HL-60 (cell line): Measurements from ENCODE around the gene VPS13D.

Experiments used
- DNase-seq, 2 experiments: peaks; one replicate each; pipeline ENCODE4 v3.0.0-alpha.2; 2010 to 2020; ENCODE audit warnings: low read depth in 1 of 2, low spot score in 1 of 2
- H3K27ac ChIP-seq: fragments of 250-450 bp; sonication (Bioruptor Pico); replicated peaks from 2 replicates; pipeline ENCODE4 v1.5.1; 2020; ENCODE audit warnings: mild to moderate bottlenecking, moderate library complexity
- H3K27me3 ChIP-seq: fragments of 250-450 bp; sonication (Bioruptor Pico); 2 replicates; pipeline ENCODE4 v1.5.1; 2021; ENCODE audit warnings: mild to moderate bottlenecking, moderate library complexity; ENCODE audit not compliant: insufficient read depth, poor library complexity, severe bottlenecking
- H3K4me3 ChIP-seq: replicated peaks from 2 replicates; pipeline ENCODE4 v1.5.1; 2011; ENCODE audit warnings: mild to moderate bottlenecking, control low read depth, low read length; ENCODE audit not compliant: insufficient read depth
- CTCF ChIP-seq: IDR thresholded peaks from one replicate; pipeline ENCODE4 v1.5.1; 2011; ENCODE audit warnings: low read length, control low read depth, inconsistent platforms; ENCODE audit not compliant: insufficient read depth
- GABPA ChIP-seq: IDR thresholded peaks from 2 replicates; pipeline ENCODE4 v1.6.1; 2012; ENCODE audit warnings: low read depth
- POLR2AphosphoS5 ChIP-seq: IDR thresholded peaks from 2 replicates; pipeline ENCODE4 v1.6.1; 2012; ENCODE audit warnings: low read depth
- REST ChIP-seq: IDR thresholded peaks from 2 replicates; pipeline ENCODE4 v1.6.1; 2012; ENCODE audit warnings: low read depth; ENCODE audit not compliant: insufficient replicate concordance
- SPI1 ChIP-seq: IDR thresholded peaks from 2 replicates; pipeline ENCODE4 v1.6.1; 2012; ENCODE audit warnings: low read depth, mild to moderate bottlenecking, borderline replicate concordance

The VPS13D gene

GRCh38 chr1:12405325-12406210, 175.7 kb downstream of the VPS13D start:
- H3K27ac ChIP-seq: no peak overlapping the region
- TF ChIP-seq POLR2AphosphoS5: no peak
- no peak for TF ChIP-seq CTCF
- no peak for TF ChIP-seq SPI1
- no peak for TF ChIP-seq GABPA
- TF ChIP-seq REST: no peak
- no peak overlapping the region for H3K4me3 ChIP-seq
- no peaks in the 10 kb centered on the region for H3K27me3 ChIP-seq
- DNase-seq: no peak

GRCh38 chr1:12406211-12407021, 176.6 kb downstream of the VPS13D start:
- Histone ChIP-seq H3K4me3 (no peak overlapping the region), H3K27me3 (no peaks in the 10 kb centered on the region), H3K27ac (no peak overlapping the region)
- no peak for TF ChIP-seq REST
- TF ChIP-seq POLR2AphosphoS5: no peak
- no peak for TF ChIP-seq CTCF
- TF ChIP-seq SPI1: no peak
- TF ChIP-seq GABPA: no peak
- DNase-seq: no peak

GRCh38 chr1:12407050-12407961, 177.5 kb downstream of the VPS13D start:
- no peak overlapping the region for H3K4me3 ChIP-seq
- no peak for DNase-seq
- H3K27ac ChIP-seq: no peak overlapping the region
- H3K27me3 ChIP-seq: no peaks in the 10 kb centered on the region
- TF ChIP-seq GABPA: no peak
- no peak for TF ChIP-seq POLR2AphosphoS5
- TF ChIP-seq REST: no peak
- no peak for TF ChIP-seq CTCF
- TF ChIP-seq SPI1: no peak
